Activated CD4-positive, alpha-beta T cell treated with anti-CD3 and anti-CD28 coated beads for 48 hours (primary cell): Measurements from ENCODE around the gene KLHL9.
"Not testable (repeated sequence)": the region's sequence is repeated elsewhere in the genome, so short reads cannot be mapped to it uniquely, and the experiment has no call there.

Experiments
- DNase-seq: peaks from one replicate; pipeline ENCODE4 v3.0.0-alpha.2; 2020

The KLHL9 gene, protein sequence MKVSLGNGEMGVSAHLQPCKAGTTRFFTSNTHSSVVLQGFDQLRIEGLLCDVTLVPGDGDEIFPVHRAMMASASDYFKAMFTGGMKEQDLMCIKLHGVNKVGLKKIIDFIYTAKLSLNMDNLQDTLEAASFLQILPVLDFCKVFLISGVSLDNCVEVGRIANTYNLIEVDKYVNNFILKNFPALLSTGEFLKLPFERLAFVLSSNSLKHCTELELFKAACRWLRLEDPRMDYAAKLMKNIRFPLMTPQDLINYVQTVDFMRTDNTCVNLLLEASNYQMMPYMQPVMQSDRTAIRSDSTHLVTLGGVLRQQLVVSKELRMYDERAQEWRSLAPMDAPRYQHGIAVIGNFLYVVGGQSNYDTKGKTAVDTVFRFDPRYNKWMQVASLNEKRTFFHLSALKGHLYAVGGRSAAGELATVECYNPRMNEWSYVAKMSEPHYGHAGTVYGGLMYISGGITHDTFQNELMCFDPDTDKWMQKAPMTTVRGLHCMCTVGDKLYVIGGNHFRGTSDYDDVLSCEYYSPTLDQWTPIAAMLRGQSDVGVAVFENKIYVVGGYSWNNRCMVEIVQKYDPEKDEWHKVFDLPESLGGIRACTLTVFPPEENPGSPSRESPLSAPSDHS

DNA sequence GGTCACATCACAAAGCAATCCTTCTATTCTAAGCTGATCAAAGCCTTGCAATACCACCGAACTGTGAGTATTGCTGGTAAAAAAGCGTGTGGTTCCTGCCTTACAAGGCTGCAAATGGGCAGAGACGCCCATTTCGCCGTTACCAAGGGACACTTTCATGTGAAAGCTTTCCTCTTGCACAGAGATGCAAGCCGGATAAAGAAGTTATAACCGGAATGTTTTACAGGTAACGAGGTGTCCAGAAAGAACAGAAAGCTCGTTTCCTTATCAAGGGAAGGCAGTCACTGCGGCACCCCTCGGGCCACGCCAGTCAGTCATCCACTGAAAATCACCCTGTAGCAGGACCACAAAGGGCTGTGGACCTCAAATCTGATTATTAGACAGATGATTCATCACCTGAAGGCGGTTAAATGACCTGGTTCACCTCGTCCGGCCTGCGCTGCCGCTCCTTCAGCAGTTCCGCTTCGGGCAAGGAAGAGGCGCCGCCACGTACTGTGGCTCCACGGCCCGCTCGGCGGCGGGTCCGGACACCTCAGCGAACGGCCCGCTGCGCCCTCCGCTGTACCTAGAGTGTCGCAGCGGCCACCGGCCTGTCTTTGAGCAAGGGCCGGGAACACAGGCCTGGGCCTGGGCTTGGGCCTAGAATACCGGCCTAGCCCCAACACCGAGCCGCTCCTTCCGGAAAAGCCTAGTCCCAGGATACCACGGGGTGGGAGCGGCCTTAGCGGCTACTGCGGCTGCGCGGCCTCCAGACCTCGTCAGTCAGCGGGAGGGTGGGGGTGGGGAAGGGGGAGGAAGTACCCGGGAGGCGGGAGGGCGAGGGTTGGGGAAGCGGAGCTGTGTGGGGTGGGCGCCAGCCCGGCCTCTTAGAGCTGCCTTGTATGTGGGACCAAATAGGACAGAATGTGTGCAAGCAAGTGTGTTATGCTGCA lies at the start of gene KLHL9:
KLHL9 (minus strand) TSS at position 704 of the 932 bp plus-strand sequence; CDS start at position 159, 545 bp downstream.
- peak; percentile 91 for DNase-seq

- no peak for DNase-seq
Measured at GRCh38 chr9:21383627-21384026, 48.4 kb upstream of the KLHL9 start.

- DNase-seq, result no peak
Measured at GRCh38 chr9:21381448-21382339, 46.5 kb upstream of the KLHL9 start.

DNA sequence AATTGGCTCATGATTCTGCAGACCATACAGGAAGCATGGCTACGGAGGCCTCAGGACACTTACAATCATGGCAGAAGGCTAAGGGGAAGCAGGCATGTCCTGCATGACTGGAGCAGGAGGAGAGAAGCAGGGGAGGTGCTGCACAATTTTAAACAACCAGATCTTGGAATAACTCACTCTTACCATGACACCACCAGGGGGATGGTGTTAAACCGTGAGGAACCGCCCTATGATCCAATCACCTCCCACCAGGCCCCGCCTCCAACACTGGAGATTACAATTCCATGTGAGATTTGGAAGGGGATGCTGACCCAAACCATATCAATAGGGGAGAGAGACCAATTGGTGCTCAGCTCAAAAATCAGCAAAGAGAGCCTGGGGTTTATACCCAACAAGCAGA lies 36.3 kb upstream of the KLHL9 start:
- not testable (repeated sequence) for DNase-seq

GRCh38 chr9:21367957-21368356 lies 32.8 kb upstream of the KLHL9 start, which contains the start of gene IFNA13:
Gene IFNA13, minus strand, starts transcription at chr9:21368057. Its CDS starts 47 bp downstream, at chr9:21368010.
- no peak for DNase-seq

- not testable (repeated sequence) for DNase-seq
Measured at GRCh38 chr9:21367169-21367568, 32.0 kb upstream of the KLHL9 start.

DNA sequence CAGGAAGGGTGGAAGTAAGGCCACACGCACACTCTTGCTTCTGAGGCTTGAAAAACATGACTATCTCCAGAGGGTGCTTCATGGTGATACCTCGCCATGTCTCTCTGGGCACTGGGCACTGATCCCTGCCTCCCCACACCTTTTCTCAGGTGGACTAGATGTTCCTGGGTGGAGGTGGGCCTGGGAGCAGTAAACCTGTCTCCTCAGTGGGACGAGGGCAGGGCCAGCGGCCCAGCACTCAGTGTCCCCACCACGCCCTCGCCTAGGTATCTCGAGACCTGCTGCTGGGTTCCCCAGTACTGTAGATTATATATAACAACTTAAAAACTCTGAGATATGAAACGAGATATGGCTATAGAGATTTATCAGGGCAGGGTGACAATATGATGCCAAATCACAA lies 27.1 kb upstream of the KLHL9 start:
- no peak for DNase-seq

- peak; percentile 19 for DNase-seq
Measured at GRCh38 chr9:21357479-21358460, 22.6 kb upstream of the KLHL9 start.

DNA sequence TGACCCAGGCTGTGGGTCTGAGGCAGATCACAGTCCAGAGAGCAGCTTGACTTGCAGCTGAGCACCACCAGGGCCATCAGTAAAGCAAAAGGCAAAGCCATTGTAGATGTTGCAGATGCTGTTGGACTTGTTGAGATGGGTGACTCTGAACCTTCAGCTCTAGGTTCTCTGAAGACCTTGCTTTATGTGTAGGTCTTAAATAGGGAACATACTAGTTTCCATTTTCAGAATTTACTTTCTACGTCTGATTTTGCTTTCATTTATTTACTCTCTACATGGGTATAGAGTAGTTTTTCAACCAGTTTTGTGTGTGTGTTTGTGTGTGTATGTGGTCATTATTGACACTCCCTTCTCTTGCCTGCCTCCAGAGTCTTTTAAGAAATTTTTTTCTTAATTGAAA lies 15.6 kb upstream of the KLHL9 start, which contains the start of gene IFNA6:
IFNA6 (minus strand) TSS at position 101 of the 400 bp plus-strand sequence; CDS start at position 101, 0 bp downstream.
- no peak for DNase-seq

GRCh38 chr9:21348430-21348970 lies 13.3 kb upstream of the KLHL9 start:
- DNase-seq, result no peak

GRCh38 chr9:21340735-21341134 lies 5.5 kb upstream of the KLHL9 start:
- no peak for DNase-seq

DNA sequence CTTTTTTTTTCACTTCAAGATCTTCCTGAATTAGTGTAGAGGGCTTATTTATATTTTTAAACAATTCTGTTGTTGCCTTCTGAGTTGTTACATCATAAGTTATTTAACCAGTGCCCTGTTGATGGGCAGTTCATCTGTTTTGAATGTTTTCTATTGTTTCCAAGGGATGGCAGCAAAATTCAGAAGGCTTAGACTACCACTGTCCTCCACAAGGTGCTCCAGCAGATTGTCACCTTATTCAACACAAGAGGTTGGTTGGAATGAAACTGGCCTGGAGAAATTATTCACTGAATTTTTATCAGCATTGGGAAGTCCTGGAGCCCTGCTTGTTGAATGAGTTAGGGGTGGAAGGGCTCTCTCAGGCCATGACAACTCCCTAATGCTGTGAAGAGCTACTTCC lies 1.3 kb upstream of the KLHL9 start:
- no peak for DNase-seq

GRCh38 chr9:21333226-21333625 lies 2.0 kb downstream of the KLHL9 start:
- DNase-seq, result no peak

DNA sequence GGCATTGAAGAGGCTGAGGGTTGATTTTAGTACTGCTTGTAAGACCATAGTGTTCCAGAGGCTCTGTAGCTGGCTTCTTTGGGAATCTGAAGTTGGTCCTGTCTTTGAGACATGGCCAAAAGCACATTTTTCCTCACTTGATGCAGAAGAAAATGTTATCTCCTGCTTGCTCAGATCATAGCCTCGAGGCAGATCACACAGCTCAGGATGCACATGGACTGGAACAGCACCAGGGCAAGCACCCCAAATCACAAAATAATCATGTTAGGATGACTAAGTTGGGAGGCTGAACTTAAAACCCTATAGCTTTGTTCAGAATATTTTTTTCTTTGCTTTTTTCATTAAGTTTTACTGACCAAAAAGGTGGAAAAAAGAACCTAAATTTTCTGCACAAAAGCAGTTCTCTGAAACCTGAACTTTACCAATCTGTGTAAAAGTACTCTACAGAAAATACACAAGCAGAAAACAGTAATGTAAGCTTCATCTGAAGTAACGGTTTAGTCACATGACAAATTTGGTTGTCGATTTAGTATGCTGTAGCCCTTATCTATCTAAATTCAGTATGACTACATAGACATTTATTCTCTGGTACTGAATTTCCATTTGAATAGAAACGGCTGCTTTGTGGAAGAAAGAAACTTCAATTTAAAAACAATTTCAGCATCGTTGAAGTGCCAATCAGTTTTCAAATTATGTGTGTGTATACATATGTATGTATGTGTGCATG lies 3.4 kb downstream of the KLHL9 start:
- no peak for DNase-seq

GRCh38 chr9:21326526-21327139 lies 8.6 kb downstream of the KLHL9 start:
- DNase-seq, result no peak

GRCh38 chr9:21324047-21324446 lies 11.2 kb downstream of the KLHL9 start:
- DNase-seq, result no peak

- DNase-seq, result no peak
Measured at GRCh38 chr9:21322911-21323461, 12.2 kb downstream of the KLHL9 start.

DNA sequence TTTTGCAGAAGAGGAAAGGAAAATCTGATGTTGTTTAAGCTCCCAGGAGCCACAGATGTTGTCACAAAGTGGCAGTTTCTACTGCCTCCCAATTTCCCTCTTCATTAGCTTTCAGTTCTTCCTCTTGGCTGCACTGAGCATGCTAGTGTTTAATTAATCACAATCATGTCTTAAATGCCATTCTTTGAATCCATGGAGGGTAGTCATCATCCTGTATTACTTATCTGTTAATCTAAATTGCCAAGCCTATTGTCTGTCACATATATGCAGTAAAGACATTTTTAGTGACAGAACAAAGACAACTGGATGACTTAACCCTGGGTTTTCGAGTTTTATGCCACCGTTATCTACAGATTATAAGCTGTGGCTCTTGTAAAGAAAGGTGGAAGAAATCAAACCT lies 14.7 kb downstream of the KLHL9 start:
- no peak for DNase-seq
